ENCODE measurements around the gene SNAI3. TPM values are rescaled to one million over a fixed set of nuclear protein-coding genes. Genes with fewer than 3 reads are reported as not detected.

Gene SNAI3
- total RNA-seq, 1 donor from 2014 or later = 2.9 TPM

GRCh38 chr16:88695218-88695617 lies 8.9 kb upstream of the SNAI3 start:
- ATAC-seq = no peak
- no peak for DNase-seq (ENCODE audit: missing footprints)
- intact Hi-C loops (cut with DNase I) = no loop called here

DNA sequence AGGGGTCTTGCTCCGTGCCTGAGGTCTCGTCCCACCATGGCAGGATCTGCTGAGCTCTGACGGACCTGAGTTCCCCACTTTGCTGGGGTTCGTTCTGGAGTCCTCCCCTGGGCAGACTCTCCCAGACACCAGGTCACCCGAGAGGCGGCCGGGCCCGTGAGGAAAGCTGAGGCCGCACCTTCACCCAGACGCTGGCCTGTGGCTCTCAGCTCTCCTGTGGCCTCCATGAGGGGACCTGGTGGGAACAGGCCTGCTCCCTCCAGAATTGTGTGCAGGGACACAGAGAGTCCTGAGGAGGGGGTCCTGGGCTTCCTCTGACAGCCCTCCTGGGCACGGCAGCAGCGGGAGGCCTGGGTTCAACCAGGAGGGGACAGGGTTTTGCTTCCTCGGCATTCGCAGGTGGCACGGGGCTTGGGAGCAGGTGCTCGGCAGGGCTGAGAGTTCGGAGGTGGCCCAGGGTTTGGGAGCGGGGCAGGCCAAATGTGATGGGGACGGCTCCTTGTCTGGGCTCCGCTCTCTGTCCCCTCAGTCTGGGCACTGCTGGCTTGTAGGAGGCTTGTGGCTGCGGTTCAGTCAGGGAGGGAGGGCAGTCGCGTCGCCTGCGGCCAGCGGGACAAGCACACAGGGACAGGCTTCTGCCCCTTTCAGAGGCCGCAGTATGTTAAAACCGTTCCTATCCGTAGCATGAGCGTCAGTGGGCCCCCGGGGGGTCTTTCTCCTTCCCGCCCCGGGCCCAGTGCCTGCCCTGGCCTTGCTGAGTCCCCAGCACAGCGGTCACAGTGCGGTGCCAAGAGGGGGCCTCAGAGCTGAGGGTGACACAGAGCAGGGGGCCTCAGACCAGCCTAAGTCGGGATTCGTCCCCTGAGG lies 8.1 kb upstream of the SNAI3 start:
- no peak for DNase-seq (ENCODE audit: missing footprints)
- no peak for ATAC-seq
- intact Hi-C loops (cut with DNase I) = no loop called here

- DNase-seq (ENCODE audit: missing footprints) (no peak), ATAC-seq (no peak)
- intact Hi-C loops (cut with DNase I) = no loop called here
Observed at GRCh38 chr16:88693420-88694177, 7.3 kb upstream of the SNAI3 start.

DNA sequence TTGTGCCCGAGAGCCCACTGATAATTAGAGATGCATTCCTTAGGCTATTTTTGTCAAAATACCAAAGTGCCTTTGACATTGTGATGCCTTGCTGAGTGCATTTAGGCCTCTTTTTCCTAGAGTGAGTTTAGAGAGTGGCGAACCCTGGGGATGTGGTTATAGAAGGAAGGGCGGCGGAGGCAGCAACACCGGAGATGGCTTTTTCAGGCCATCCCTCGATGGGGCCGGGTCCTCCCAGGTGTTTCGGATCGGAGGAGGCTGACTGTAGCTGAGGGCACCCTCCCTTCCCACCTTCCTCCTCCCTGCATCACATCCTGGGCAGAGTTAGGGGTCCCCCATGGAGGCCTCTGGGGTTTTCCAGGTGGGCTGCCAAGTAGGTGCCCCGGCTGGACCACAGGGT lies 6.6 kb upstream of the SNAI3 start:
- no peak for ATAC-seq
- intact Hi-C loops (cut with DNase I) = no loop called here
- DNase-seq (ENCODE audit: missing footprints) = no peak

- ATAC-seq (no peak), DNase-seq (ENCODE audit: missing footprints) (peak; percentile 83)
- intact Hi-C loops (cut with DNase I) = no loop called here
Observed at GRCh38 chr16:88691924-88692560, 5.7 kb upstream of the SNAI3 start.

- intact Hi-C loops (cut with DNase I) = no loop called here
- ATAC-seq (no peak), DNase-seq (ENCODE audit: missing footprints) (no peak)
Observed at GRCh38 chr16:88691129-88691813, 5.0 kb upstream of the SNAI3 start.

- intact Hi-C loops (cut with DNase I) = no loop called here
- ATAC-seq (no peak), DNase-seq (ENCODE audit: missing footprints) (no peak)
Observed at GRCh38 chr16:88690341-88691128, 4.2 kb upstream of the SNAI3 start.

DNA sequence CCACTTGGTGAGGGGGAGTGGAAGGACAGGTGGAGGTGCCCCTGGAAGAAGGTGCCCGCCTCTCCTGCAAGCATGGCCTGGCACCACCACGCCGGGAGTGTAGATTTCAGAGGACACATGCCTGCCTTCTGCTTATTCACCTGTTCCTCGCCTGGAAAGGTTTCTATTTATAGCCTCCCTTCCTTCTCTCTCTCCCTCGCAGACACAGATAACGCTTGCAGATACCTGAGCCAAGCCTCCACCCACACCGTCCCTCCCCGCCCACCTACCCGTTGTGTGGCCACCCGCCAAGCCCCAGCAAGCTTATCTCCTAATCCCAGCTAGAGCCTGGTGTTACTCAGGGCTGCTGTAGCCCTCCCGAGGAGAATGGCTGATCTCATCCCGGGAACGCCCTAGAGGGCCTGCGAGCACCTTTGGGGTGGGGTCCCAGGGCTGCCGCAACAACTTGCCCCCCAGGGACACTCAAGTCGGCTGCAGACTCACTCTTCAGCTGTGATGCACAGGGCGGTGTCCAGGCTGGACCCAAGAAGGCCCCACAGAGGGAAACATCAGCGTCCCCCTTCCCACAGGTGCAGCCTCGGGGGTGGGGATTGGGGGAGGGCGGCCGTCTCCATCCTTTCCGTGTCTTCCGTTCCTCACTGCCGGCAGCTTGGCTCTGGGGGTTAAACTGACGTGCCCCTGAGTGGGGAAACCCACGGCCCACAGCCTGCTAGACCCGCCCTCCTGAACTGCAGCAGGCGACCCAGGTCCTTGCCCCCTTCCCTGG lies 1.9 kb upstream of the SNAI3 start:
- intact Hi-C loops (cut with DNase I) = no loop called here
- ATAC-seq = no peak

GRCh38 chr16:88687676-88688012 lies 1.3 kb upstream of the SNAI3 start:
- intact Hi-C loops (cut with DNase I) = no loop called here
- ATAC-seq (no peak), DNase-seq (ENCODE audit: missing footprints) (no peak)

More for the DNA sequence above, 1.9 kb upstream of the SNAI3 start:
- DNase-seq (ENCODE audit: missing footprints) = no peak

- ATAC-seq = no peak
- intact Hi-C loops (cut with DNase I) = no loop called here
- no peak for DNase-seq (ENCODE audit: missing footprints)
Observed at GRCh38 chr16:88687254-88687576, 908 bp upstream of the SNAI3 start.

DNA sequence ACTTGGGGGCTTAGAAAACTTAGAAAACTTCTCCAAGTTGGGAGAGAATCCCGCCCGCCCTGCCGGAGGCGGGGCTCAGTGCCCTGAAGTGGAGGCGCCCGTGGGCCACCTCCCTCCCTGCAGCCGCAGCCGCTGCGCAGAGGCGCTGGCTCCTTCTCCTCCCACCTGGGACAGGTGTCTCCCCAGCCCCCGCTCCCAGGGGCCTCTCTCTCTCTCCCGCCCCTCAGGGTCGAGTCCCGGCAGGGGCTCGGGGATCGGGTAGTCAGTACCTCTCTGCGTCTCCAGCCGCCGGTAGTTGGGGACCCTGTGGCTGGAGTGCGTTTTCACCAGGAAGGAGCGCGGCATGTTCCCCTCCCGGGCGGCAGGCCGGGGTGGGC lies 257 bp downstream of the SNAI3 start:
- DNase-seq (ENCODE audit: missing footprints) (no peak), ATAC-seq (peak; percentile 32)
- intact Hi-C loops (cut with DNase I) = no loop called here

DNA sequence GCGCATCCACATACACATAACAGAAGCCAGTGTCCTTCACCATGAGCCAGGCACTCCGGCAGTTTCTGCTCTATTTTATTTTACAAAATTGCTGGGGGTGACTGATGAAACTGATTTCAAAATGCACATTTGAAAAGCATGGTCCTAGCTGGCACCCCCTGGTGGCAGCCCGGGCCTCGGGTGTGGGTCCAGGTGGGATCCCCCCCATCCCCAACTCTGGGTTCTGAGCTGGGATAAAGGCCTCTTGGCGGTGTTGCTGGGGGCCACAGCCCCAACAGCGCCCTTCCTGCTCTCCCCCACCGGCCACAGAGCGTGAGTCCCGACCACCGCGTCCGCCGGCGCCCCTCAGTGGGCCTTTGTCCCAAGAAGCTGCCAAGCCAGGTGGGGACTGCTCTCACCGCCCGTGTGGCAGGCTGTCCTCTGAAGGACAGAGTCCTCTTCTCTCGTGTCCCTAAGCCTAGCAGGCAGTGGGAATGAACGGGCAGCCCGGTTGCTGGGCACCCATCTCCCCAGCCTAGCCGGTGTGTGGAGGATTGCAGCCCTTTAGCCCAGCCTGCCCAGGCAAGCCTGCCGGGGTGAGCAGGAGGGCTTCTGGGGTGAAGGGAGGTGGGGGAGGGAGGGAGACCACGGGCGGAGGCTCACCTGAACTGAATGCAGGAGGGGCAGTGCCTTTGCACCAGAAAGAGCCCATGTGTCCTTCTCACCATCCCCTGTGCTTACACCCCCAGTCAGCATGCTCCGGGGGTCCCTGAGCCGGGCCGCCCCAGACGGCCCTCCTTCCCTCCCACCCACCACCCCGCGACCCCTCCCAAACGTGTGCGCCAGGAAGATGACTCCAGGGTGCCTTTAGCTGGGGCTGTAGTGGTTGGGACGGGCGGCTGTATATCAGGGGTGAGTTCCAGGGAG lies 898 bp downstream of the SNAI3 start:
- intact Hi-C loops (cut with DNase I) = no loop called here
- ATAC-seq (peak; percentile 15), DNase-seq (ENCODE audit: missing footprints) (no peak)

DNA sequence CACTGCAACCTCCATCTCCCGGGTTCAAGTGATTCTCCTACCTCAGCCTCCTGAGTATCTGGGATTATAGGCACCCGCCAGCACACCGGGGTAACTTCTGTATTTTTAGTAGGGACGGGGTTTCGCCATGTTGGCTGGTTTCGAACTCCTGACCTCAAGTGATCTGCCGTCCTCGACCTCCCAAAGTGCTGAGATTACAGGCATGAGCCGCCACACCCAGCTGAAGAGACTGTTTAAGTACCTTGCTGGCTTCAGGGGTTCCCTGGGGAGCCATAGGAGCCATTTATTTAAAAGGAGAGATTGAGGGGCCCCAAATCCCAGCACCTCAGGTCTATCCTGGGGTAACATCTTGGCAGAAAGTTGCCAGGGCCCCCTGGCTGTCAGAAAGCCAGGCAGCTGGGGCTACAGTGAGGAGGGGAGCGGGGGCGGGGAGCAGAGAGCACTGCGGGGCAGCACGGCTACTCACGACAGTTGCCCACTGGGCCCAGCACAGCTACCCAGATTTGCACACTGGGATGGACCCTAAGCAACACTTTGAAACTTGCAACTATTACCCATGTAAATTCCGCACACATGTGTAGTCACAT lies 1.6 kb downstream of the SNAI3 start:
- no peak for DNase-seq (ENCODE audit: missing footprints)
- no peak for ATAC-seq
- intact Hi-C loops (cut with DNase I) = no loop called here

DNA sequence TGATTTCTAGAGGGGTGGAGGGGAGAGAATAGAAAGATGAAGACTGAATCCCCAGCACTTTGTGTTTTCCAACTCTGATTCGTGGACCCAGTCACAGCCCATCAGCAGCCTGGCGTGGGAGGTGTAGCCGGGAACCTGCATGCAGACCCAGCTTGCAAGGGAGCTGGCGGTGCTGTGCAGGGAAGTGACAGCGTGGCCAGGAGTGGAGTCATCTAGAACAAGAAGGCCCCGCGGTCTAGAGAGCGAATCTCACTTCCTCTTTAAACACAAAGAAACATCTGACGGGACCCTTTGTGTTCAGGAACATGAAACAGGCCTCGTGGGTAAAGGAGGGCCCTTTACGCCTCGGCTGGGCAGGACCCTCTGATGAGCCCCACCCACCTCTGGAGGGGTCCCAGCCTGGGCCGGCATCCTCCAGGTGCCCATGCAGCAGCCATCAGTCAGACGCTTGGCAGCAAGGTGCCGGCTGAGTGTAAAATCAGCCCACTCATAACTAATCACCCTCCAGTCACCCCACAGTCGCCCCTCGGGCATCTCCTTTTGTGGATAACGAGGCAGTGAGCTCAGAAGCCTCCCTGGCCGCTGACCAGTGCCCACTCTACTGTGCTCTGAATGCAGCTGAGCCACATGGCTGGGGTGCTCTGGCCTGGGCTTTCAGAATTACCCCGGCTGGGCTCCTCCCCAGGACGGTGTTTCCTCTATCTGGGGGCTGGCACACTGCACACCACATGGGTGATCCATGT lies 4.4 kb downstream of the SNAI3 start:
- DNase-seq (ENCODE audit: missing footprints) (peak; percentile 85), ATAC-seq (peak; percentile 20)
- intact Hi-C loops (cut with DNase I) = no loop called here

- DNase-seq (ENCODE audit: missing footprints) = no peak
- no peak for ATAC-seq
- intact Hi-C loops (cut with DNase I) = no loop called here
Observed at GRCh38 chr16:88681084-88681680, 5.1 kb downstream of the SNAI3 start.
